H1 (cell line): ENCODE results near the gene DNAH1. TPM values are rescaled to one million over a fixed set of nuclear protein-coding genes. Genes with fewer than 3 reads are reported as not detected.

ENCODE experiments used
- JUND ChIP-seq: IDR thresholded peaks from 2 replicates; pipeline ENCODE4 v1.6.1; 2011; ENCODE audit warnings: mild to moderate bottlenecking, improper control_type of control experiment, low read length
- KDM1A ChIP-seq: fragments of 200-600, 300-600 bp; sonication (generic); IDR thresholded peaks from 2 replicates; pipeline ENCODE4 v1.7.1; 2016; ENCODE audit warnings: mild to moderate bottlenecking, low read length, borderline replicate concordance
- RNF2 ChIP-seq: fragments of 200-900, 300-1000 bp; sonication (generic); IDR thresholded peaks from 2 replicates; pipeline ENCODE4 v1.7.1; 2016; ENCODE audit warnings: borderline replicate concordance, low read depth, mild to moderate bottlenecking, antibody characterized with exemption, low read length; ENCODE audit not compliant: poor library complexity, severe bottlenecking; ENCODE audit errors: missing control alignments
- TAF1 ChIP-seq: IDR thresholded peaks from 2 replicates; pipeline ENCODE4 v1.6.1; 2011; ENCODE audit warnings: mild to moderate bottlenecking, low read depth, low read length
- polyA plus RNA-seq, 7 experiments: library from polyadenylated mRNA; depleted of rRNA in 3 of 7; stranded (reverse) in 5 of 7; unstranded in 2 of 7; fragments of >200 nt in 5 of 7; fragments of 200-250 nt in 2 of 7; gene quantifications; 1 replicate in 5 of 7; 2 replicates in 1 of 7; 4 replicates in 1 of 7; pipeline versions ENCODE4 v1.2.1 to v1.2.3, GENCODE V29; 2011 to 2013; ENCODE audit warnings: missing spikeins in 2 of 7, mixed read lengths in 2 of 7
- total RNA-seq: library from RNA; stranded (reverse); fragmentation: NEBNext Ultra II Directional; extraction: Animal tissue kit (Norgen Biotek cat#: 25700); gene quantifications from 2 replicates; pipeline ENCODE4 v1.2.1, GENCODE V29; 2021
- TF ChIP-seq, protein P1 (sequence below), 3 experiments: IDR thresholded peaks; 1 replicate in 2 of 3; 2 replicates in 1 of 3; pipeline versions ENCODE4 v1.5.1 to v1.6.1; 2011; ENCODE audit warnings: low read length in 3 of 3, mild to moderate bottlenecking in 3 of 3, inconsistent platforms in 2 of 3, low read depth in 1 of 3, moderate library complexity in 1 of 3; ENCODE audit not compliant: insufficient read depth in 1 of 3; ENCODE audit errors: control extremely low read depth in 1 of 3

The DNAH1 gene
- total and polyA plus RNA-seq, 2 of the 8 experiments (the other 6 are each of a cell fraction or from before 2014, with no cell fraction given): 1.0 to 1.5 TPM

DNA sequence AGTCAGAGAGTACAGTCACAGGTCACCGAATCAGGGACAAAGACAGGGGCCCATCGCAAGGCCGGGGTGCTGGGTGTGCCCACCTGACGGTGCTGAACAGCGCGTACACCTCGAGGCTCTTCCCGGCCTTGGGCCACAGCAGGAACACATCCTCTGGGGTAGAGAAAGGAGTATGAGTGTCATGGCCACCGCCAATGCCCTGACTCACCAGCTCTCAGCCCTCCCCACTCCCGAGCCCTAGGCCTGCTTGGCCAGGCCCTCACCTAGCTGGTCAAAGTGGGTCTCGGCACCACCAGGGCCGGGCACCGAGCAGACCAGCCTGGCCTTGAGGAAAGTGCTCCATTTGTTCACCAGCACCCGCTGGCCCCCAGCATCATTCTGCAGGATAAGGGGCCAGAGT lies 124.6 kb downstream of the DNAH1 start (continued):
- TF ChIP-seq, protein P1, sequence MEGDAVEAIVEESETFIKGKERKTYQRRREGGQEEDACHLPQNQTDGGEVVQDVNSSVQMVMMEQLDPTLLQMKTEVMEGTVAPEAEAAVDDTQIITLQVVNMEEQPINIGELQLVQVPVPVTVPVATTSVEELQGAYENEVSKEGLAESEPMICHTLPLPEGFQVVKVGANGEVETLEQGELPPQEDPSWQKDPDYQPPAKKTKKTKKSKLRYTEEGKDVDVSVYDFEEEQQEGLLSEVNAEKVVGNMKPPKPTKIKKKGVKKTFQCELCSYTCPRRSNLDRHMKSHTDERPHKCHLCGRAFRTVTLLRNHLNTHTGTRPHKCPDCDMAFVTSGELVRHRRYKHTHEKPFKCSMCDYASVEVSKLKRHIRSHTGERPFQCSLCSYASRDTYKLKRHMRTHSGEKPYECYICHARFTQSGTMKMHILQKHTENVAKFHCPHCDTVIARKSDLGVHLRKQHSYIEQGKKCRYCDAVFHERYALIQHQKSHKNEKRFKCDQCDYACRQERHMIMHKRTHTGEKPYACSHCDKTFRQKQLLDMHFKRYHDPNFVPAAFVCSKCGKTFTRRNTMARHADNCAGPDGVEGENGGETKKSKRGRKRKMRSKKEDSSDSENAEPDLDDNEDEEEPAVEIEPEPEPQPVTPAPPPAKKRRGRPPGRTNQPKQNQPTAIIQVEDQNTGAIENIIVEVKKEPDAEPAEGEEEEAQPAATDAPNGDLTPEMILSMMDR (IDR thresholded peaks at IDR 0.05; ENCODE audit: control extremely low read depth in 1 of 3, insufficient read depth in 1 of 3, low read depth in 1 of 3, low read length in 3 of 3): no peak
- TF ChIP-seq JUND (no peak), RNF2 (no peak), KDM1A (no peak), TAF1 (no peak)
